ENCODE results near the gene LRRC51. TPM values are rescaled to one million over a fixed set of nuclear protein-coding genes. Genes with fewer than 3 reads are reported as not detected.
A peak's percentile ranks its signal among the peaks of the same experiment; 100 is the strongest.

LRRC51 gene
- total RNA-seq, 1 donor from 2014 or later: 11.6 TPM

DNA sequence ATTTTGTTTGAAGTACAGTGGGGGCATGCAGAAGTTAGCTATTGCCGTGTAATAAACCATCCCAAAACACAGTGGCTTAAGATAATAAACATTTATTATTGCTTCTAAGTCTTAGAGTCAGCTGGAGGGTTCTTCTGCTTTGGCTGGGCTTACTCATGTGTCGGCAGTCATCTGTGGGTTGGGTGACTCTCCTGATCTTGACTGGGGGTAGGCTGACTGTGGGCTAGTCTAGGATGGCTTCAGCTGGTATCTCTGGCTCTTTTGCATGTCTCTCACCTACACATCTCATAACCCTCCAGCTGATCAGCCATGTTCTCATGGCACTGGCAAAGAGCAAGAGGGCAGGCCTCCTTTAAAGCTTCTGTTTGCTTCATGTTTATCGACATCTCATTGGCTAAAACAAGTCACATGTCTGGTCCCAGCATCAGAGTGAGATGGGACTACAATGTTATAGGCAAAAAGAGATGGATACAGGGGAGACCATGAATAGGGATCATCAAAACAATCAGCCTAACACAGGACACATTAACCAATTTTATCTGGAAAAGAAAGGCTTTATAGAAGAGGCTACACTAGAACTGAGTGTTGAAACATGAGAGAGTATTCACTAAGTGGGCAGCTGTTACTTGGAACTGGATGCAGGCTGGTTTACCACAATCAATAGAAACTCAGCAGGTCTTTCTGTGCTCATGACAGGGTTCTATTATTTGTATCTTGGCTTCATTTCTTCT lies 5.1 kb downstream of the LRRC51 start:
- TF ChIP-seq, protein P1, sequence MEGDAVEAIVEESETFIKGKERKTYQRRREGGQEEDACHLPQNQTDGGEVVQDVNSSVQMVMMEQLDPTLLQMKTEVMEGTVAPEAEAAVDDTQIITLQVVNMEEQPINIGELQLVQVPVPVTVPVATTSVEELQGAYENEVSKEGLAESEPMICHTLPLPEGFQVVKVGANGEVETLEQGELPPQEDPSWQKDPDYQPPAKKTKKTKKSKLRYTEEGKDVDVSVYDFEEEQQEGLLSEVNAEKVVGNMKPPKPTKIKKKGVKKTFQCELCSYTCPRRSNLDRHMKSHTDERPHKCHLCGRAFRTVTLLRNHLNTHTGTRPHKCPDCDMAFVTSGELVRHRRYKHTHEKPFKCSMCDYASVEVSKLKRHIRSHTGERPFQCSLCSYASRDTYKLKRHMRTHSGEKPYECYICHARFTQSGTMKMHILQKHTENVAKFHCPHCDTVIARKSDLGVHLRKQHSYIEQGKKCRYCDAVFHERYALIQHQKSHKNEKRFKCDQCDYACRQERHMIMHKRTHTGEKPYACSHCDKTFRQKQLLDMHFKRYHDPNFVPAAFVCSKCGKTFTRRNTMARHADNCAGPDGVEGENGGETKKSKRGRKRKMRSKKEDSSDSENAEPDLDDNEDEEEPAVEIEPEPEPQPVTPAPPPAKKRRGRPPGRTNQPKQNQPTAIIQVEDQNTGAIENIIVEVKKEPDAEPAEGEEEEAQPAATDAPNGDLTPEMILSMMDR (conservative IDR thresholded peaks at IDR 0.05): no peak
- H3K36me3 Mint-ChIP-seq (ENCODE audit: low read depth): no peaks in the 10 kb centered on the region
- no peak overlapping the region for H3K27ac Mint-ChIP-seq (ENCODE audit: unreplicated experiment)
- no peaks in the 10 kb centered on the region for H3K9me3 Mint-ChIP-seq
- H3K4me3 Mint-ChIP-seq: no peak overlapping the region
- DNase-seq (ENCODE audit: low read depth, low spot score): no peak
- H3K27me3 Mint-ChIP-seq (ENCODE audit: low read depth): no peaks in the 10 kb centered on the region
- peaks cover 18% of the 10 kb centered on the region for H3K4me1 Mint-ChIP-seq

DNA sequence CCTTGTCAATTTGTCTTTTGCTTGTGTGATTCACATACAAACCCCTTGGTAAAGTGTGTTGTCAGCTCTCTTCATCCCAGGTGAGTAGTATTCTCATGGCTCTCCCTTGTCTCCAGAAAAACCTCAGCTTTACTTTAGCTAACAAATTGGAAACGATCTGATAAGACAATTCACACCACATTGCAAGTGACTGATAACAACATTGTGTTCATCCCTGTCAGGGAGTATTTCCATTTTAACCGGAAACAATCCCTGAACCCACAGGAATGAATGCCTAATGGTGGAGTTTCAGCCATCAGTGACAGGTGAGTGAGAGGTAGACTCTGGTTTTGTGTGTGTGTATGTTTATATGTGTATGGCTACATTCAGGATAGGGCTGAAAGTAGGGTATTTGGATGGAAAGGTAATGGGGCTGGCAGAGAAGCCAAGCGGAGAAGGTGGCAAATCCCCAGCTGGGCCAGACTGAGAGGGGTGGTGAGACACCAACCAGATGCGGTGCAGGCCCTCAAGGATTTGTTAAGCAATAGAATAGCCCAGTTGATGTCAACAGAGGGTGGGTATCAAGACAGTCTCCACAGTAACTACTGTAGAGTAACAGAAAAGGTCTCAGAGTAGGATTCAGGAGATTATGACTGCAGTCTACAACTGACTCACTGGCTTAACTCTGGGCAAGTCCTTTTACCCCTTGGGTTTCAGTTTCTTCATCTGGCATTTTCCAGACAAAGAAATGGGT lies 7.6 kb downstream of the LRRC51 start:
- Mint-ChIP-seq H3K27ac (ENCODE audit: unreplicated experiment) (no peak overlapping the region), H3K9me3 (no peaks in the 10 kb centered on the region), H3K4me3 (no peak overlapping the region), H3K27me3 (ENCODE audit: low read depth) (no peaks in the 10 kb centered on the region), H3K4me1 (peaks cover 6% of the 10 kb centered on the region), H3K36me3 (ENCODE audit: low read depth) (no peaks in the 10 kb centered on the region)
- TF ChIP-seq, protein P1 (conservative IDR thresholded peaks at IDR 0.05): no peak
- DNase-seq (ENCODE audit: low read depth, low spot score): no peak

DNA sequence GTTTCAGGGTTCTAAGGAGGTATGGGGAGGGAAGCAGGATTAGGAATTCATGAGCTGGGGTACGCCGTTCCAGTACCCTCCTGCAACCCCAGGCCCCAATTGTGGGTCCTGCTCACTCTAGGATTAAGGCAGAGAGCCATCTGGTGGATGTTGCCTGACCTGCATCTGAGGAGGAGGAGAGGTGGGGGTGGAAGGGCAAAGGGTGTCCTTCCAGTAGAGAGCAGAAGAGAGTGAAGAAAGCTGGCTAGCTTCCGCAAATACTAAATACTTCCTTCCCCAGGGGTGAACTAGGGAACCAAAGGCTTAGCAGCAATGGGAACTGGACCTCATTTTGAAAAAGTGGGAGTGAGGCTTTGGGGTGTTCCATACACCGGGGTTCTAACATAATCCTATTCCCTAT lies 10.6 kb downstream of the LRRC51 start:
- peak; percentile 58 for DNase-seq (ENCODE audit: low read depth, low spot score)
- TF ChIP-seq, protein P1 (conservative IDR thresholded peaks at IDR 0.05): peak; percentile 80
- Mint-ChIP-seq H3K9me3 (no peaks in the 10 kb centered on the region), H3K36me3 (ENCODE audit: low read depth) (no peaks in the 10 kb centered on the region), H3K4me3 (peak overlapping the region; percentile 28), H3K4me1 (no peaks in the 10 kb centered on the region), H3K27ac (ENCODE audit: unreplicated experiment) (no peak overlapping the region), H3K27me3 (ENCODE audit: low read depth) (no peaks in the 10 kb centered on the region)

DNA sequence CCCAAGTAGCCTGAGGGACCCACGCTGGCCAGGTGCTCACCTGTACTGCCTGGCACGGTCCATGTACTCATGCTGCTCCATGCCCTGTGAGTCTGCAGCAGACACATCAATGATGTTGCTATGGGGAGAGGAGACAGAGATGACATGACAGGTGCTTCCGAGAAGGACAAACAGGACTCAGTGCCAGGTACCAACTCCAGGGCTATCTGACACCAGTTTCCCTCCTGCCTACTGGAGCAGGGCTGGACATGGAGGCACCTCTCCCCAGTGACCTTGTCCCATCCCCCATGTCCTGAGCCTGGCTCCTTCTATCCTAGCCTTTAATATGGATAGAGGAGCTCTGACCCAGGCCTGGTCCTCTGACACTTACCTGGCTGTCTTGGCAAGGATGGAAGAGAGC lies 18.1 kb downstream of the LRRC51 start:
- Mint-ChIP-seq H3K36me3 (ENCODE audit: low read depth) (peaks cover 9% of the 10 kb centered on the region), H3K9me3 (peaks cover 3% of the 10 kb centered on the region), H3K27me3 (ENCODE audit: low read depth) (no peaks in the 10 kb centered on the region), H3K27ac (ENCODE audit: unreplicated experiment) (no peak overlapping the region), H3K4me3 (peak overlapping the region; percentile 49), H3K4me1 (peaks cover 29% of the 10 kb centered on the region)
- TF ChIP-seq, protein P1 (conservative IDR thresholded peaks at IDR 0.05): no peak
- DNase-seq (ENCODE audit: low read depth, low spot score): no peak

DNA sequence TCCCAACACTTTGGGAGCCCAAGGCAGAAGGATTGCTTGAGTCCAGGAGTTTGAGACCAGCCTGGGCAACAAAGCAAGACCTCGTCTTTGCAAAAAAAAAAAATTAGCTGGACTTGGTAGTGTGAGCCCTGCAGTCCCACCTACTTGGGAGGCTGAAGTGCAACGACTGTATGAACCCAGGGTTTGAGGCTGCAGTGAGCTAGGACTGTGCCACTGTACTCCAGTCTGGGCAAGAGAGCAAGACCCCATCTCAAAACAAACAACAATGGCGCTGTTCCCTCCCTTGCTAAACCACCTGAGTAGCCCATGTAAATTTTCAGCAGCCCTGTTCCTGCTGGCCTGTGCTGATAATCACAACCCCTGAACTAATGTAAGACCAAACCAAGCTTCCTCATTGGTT lies 19.4 kb downstream of the LRRC51 start:
- DNase-seq (ENCODE audit: low read depth, low spot score): no peak
- Mint-ChIP-seq H3K9me3 (peaks cover 3% of the 10 kb centered on the region), H3K4me3 (no peak overlapping the region), H3K27ac (ENCODE audit: unreplicated experiment) (peak overlapping the region; percentile 43), H3K27me3 (ENCODE audit: low read depth) (no peaks in the 10 kb centered on the region), H3K36me3 (ENCODE audit: low read depth) (peaks cover 9% of the 10 kb centered on the region), H3K4me1 (peaks cover 37% of the 10 kb centered on the region)
- TF ChIP-seq, protein P1 (conservative IDR thresholded peaks at IDR 0.05): no peak

Data from neural crest cell (in vitro differentiated cells).